HEK293T (cell line): ENCODE data around the gene STAT4.

Experiments
- CTCF ChIA-PET: fragments of 350-600 bp; formaldehyde crosslinking; extraction: SDS; loops from one replicate; lab custom pipeline; 2021; ENCODE audit warnings: antibody characterized with exemption, inconsistent platforms; lab: Yijun Ruan, JAX
- POLR2A ChIA-PET: fragments of 350-600 bp; formaldehyde crosslinking; extraction: SDS; loops from one replicate; lab custom pipeline; 2020; ENCODE audit warnings: antibody characterized with exemption, inconsistent platforms; lab: Yijun Ruan, JAX
- DNase-seq: peaks from one replicate; pipeline ENCODE4 v3.0.0; 2012; ENCODE audit warnings: mixed read lengths; ENCODE audit errors: extremely low spot score
- ARNT ChIP-seq: fragments of 450-650 bp; IDR thresholded peaks from 2 replicates; pipeline ENCODE4 v1.6.1; 2017; ENCODE audit warnings: mild to moderate bottlenecking
- BHLHE40 ChIP-seq: fragments of 450-650 bp; IDR thresholded peaks from 2 replicates; pipeline ENCODE4 v1.6.1; 2016; ENCODE audit warnings: mild to moderate bottlenecking, moderate library complexity, borderline replicate concordance
- CTBP1 ChIP-seq: fragments of 450-650 bp; IDR thresholded peaks from 2 replicates; pipeline ENCODE4 v1.6.1; 2016; ENCODE audit warnings: borderline replicate concordance
- ELF4 ChIP-seq: fragments of 450-650 bp; IDR thresholded peaks from 2 replicates; pipeline ENCODE4 v1.6.1; 2017; ENCODE audit warnings: antibody characterized with exemption
- FOXA1 ChIP-seq: fragments of 450-650 bp; IDR thresholded peaks from 2 replicates; pipeline ENCODE4 v1.6.1; 2016; ENCODE audit warnings: mild to moderate bottlenecking
- FOXK2 ChIP-seq: fragments of 450-650 bp; IDR thresholded peaks from 2 replicates; pipeline ENCODE4 v1.6.1; 2016; ENCODE audit warnings: mild to moderate bottlenecking
- FOXM1 ChIP-seq: fragments of 450-650 bp; IDR thresholded peaks from 2 replicates; pipeline ENCODE4 v1.6.1; 2017; ENCODE audit warnings: mild to moderate bottlenecking, borderline replicate concordance
- HDGF ChIP-seq: fragments of 450-650 bp; IDR thresholded peaks from 2 replicates; pipeline ENCODE4 v1.6.1; 2017; ENCODE audit warnings: antibody characterized with exemption, borderline replicate concordance
- L3MBTL2 ChIP-seq: fragments of 450-650 bp; conservative IDR thresholded peaks from 2 replicates; pipeline ENCODE4 v1.6.1; 2016; ENCODE audit warnings: mild to moderate bottlenecking
- LEF1 ChIP-seq: fragments of 450-650 bp; IDR thresholded peaks from 2 replicates; pipeline ENCODE4 v1.6.1; 2017; ENCODE audit warnings: mild to moderate bottlenecking, borderline replicate concordance
- NFRKB ChIP-seq: fragments of 450-650 bp; IDR thresholded peaks from 2 replicates; pipeline ENCODE4 v1.6.1; 2016; ENCODE audit warnings: mild to moderate bottlenecking, moderate library complexity
- SP1 ChIP-seq: fragments of 450-650 bp; IDR thresholded peaks from 2 replicates; pipeline ENCODE4 v1.6.1; 2017
- SUZ12 ChIP-seq: fragments of 450-650 bp; IDR thresholded peaks from 2 replicates; pipeline ENCODE4 v1.6.1; 2016; ENCODE audit warnings: mild to moderate bottlenecking
- TARDBP ChIP-seq: fragments of 450-650 bp; IDR thresholded peaks from 2 replicates; pipeline ENCODE4 v1.6.1; 2016
- ZNF384 ChIP-seq: fragments of 450-650 bp; IDR thresholded peaks from 2 replicates; pipeline ENCODE4 v1.6.1; 2016
- TF ChIP-seq, protein P1 (sequence below): fragments of 450-650 bp; IDR thresholded peaks from 2 replicates; pipeline ENCODE4 v1.6.1; 2016

Gene STAT4

DNA sequence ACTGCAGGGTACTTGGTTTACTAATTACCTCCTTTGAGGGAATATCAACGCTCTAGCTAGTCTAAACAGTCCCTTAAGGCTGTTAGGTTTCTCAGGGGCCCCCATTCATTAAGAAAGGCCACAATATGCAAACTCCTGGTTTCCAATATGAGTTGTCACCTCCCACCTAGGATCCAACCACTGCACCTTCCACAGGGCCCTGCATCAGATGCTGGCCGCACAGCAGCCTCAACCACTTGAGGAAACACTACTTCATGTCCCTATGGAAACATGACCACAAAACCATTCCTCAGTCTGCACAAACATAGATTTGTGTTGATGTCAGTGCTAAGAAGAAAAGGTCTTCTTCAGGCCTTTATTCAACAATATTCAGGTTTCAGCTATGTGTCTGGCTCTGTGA is 40.9 kb downstream of the STAT4 start:
- CTCF ChIA-PET = no interaction called here
- TF ChIP-seq TARDBP (no peak), ELF4 (no peak), SUZ12 (no peak), ARNT (no peak), CTBP1 (no peak), ZNF384 (no peak), FOXK2 (no peak), SP1 (no peak), HDGF (no peak), FOXM1 (no peak), L3MBTL2 (no peak), FOXA1 (no peak), LEF1 (no peak), NFRKB (no peak)
- TF ChIP-seq, protein P1, sequence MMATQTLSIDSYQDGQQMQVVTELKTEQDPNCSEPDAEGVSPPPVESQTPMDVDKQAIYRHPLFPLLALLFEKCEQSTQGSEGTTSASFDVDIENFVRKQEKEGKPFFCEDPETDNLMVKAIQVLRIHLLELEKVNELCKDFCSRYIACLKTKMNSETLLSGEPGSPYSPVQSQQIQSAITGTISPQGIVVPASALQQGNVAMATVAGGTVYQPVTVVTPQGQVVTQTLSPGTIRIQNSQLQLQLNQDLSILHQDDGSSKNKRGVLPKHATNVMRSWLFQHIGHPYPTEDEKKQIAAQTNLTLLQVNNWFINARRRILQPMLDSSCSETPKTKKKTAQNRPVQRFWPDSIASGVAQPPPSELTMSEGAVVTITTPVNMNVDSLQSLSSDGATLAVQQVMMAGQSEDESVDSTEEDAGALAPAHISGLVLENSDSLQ = no peak
- DNase-seq = no peak
- POLR2A ChIA-PET = no interaction called here

DNA sequence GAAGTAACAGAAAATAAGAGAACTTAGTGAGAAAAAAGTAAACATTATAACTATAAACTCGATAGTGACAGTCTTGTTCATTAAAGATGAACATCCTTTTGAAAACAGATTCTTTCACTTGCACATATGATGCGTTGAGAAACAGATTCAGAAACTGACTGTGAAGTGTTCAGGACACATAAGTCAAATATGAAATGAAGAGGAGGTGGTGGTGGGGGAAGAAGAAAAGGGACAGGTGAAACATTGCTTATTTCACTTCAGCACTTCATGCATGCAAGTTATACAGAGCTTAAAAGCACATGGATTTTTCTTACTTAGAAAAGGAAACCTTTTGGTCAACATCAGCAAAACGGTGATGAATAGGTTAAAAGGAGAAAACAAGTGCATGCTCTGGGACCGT is 42.5 kb downstream of the STAT4 start:
- ChIA-PET CTCF (no interaction called here), POLR2A (no interaction called here)
- no peak for DNase-seq
- no peak for TF ChIP-seq BHLHE40
- TF ChIP-seq FOXA1 = no peak
- TF ChIP-seq, protein P1 = no peak
- no peak for TF ChIP-seq ZNF384
- TF ChIP-seq CTBP1 = no peak
- no peak for TF ChIP-seq L3MBTL2
- no peak for TF ChIP-seq ARNT
- no peak for TF ChIP-seq SP1
- TF ChIP-seq ELF4 = no peak
- no peak for TF ChIP-seq TARDBP
- TF ChIP-seq LEF1 = no peak

DNA sequence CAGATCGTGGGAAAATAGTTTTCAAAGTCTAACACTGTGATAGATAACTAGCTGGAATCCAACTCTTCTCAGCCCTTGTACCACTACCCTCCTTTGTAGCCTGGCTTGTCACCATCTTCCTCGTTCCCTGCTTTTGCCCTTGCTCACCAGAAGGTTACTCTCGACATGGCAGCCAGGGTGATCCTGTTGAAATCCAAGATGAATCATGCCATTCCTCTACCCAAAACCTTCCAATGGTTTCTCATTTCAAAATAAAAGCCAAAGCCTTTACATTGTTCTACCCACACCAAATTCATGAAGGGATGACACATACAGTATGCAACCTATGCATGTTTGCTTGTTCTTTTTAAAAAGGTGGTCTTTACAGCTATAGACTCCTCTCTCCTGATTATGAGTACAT is 45.7 kb downstream of the STAT4 start:
- no peak for DNase-seq
- CTCF ChIA-PET = no interaction called here
- POLR2A ChIA-PET = no interaction called here
- TF ChIP-seq CTBP1 = no peak
- no peak for TF ChIP-seq FOXA1
- no peak for TF ChIP-seq FOXK2
- TF ChIP-seq ARNT = no peak
- TF ChIP-seq L3MBTL2 = no peak
- TF ChIP-seq BHLHE40 = no peak
- TF ChIP-seq ELF4 = no peak
- no peak for TF ChIP-seq TARDBP
- TF ChIP-seq ZNF384 = no peak
- TF ChIP-seq, protein P1 = no peak
- no peak for TF ChIP-seq SUZ12
- TF ChIP-seq NFRKB = no peak
- no peak for TF ChIP-seq HDGF
- TF ChIP-seq LEF1 = no peak
- no peak for TF ChIP-seq FOXM1
- TF ChIP-seq SP1 = no peak

DNA sequence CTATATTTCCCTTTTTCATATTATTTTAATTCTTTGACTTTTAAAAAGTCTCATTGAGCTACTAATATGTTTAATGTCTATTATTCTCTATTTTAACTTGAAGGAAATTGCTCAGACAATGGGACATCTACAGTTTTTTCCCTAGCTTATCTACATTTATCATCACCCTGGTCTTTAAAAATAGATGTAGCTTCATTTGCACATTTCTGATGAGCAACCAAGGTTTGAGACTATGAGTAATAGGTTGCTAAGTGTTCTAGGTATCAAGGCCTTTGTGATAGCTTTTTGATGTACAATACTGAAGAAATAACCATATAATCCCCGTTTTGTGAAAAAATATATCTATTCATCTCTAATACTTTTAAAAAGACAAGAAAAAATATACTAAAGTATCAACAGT is 47.0 kb downstream of the STAT4 start:
- DNase-seq = no peak
- POLR2A ChIA-PET = no interaction called here
- TF ChIP-seq BHLHE40 (no peak), LEF1 (no peak), NFRKB (no peak), ARNT (no peak), HDGF (no peak), FOXM1 (no peak), FOXA1 (no peak), CTBP1 (no peak), ELF4 (no peak), L3MBTL2 (no peak)
- TF ChIP-seq, protein P1 = no peak
- CTCF ChIA-PET = interaction anchor here (0.8 to 1.6 kb wide), 2 partner anchors 10 to 51 kb away, joined by 3 to 8 read pairs; no protein-coding TSS in a partner anchor

DNA sequence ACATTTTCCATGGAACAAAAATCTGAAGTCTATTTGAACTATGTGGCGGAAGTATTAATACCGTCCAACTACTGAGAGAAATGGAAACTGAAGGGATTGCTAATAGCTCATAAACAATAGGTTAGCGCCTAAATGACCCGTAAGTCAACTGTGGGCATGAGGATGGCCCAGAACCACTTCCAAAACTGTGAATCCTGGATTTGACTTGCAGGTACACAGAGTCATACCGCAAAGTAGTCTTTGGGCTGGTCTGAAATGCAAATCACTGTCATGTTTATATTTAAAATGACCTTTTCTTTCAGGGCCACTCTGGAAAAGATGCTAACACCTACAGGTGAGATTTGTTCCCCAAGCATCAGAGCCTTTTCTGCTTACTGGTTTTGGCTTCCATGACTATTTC is 50.6 kb downstream of the STAT4 start:
- ChIA-PET POLR2A (no interaction called here), CTCF (interaction anchor here (0.7 kb wide), 1 partner anchor 567 kb away, joined by 3 read pairs; no protein-coding TSS in a partner anchor)
- TF ChIP-seq BHLHE40 = no peak
- TF ChIP-seq HDGF = no peak
- no peak for TF ChIP-seq SUZ12
- no peak for TF ChIP-seq TARDBP
- TF ChIP-seq NFRKB = no peak
- no peak for TF ChIP-seq FOXK2
- no peak for TF ChIP-seq ELF4
- no peak for TF ChIP-seq FOXA1
- no peak for TF ChIP-seq ZNF384
- no peak for TF ChIP-seq L3MBTL2
- DNase-seq = no peak

DNA sequence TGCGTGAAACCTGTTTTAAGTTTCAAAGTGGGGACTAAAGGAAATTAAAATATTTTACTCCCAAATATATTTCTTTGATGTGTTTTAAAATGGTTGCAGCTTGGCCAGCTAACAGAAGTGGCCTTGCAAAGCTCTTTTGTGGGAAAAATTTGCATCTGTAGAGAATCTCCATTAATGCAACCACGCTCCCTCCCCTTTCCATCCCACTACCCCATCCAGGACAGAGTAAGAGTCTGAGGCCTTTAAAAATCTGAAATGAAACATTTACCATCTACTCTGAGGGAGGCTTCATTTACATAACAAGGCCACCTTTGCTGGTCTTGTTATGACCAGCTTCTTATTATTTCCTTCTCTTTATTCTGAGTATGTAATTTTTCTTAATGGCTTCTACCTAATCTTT is 63.5 kb downstream of the STAT4 start:
- CTCF ChIA-PET = no interaction called here
- TF ChIP-seq SUZ12 (no peak), FOXA1 (no peak), NFRKB (no peak), TARDBP (no peak), FOXM1 (no peak), FOXK2 (no peak), ARNT (no peak), ELF4 (no peak), SP1 (no peak), HDGF (no peak), ZNF384 (no peak), BHLHE40 (no peak), LEF1 (no peak), CTBP1 (no peak), L3MBTL2 (no peak)
- TF ChIP-seq, protein P1 = no peak
- POLR2A ChIA-PET = no interaction called here
- no peak for DNase-seq
